Left kidney (tissue), 8 donors: ENCODE measurements around the gene CPHXL2. TPM values are rescaled to one million over a fixed set of nuclear protein-coding genes. Genes with fewer than 3 reads are reported as not detected.

ENCODE experiments used
- DNase-seq: peaks from one replicate; pipeline ENCODE4 v3.0.0-alpha.2; 2013
- long read RNA-seq, 8 donors: transcript quantifications; one replicate each; lab custom pipeline, GENCODE V29; 2026
- polyA plus RNA-seq: library from polyadenylated mRNA; unstranded; fragments of 120-200 nt; gene quantifications from one replicate; pipeline ENCODE4 v1.2.1, GENCODE V29; 2013; ENCODE audit not compliant: insufficient read length

CPHXL2 gene
- 0.40 TPM for polyA plus RNA-seq
- long read RNA-seq, donor 1: 0 reads
- long read RNA-seq, donor 2: 0 reads
- long read RNA-seq, donor 3: 0 reads
- long read RNA-seq, donor 4: 0 reads
- long read RNA-seq, donor 5: 0 reads
- long read RNA-seq, donor 6: 0 reads
- long read RNA-seq, donor 7: 0 reads
- long read RNA-seq, donor 8: 0 reads

DNA sequence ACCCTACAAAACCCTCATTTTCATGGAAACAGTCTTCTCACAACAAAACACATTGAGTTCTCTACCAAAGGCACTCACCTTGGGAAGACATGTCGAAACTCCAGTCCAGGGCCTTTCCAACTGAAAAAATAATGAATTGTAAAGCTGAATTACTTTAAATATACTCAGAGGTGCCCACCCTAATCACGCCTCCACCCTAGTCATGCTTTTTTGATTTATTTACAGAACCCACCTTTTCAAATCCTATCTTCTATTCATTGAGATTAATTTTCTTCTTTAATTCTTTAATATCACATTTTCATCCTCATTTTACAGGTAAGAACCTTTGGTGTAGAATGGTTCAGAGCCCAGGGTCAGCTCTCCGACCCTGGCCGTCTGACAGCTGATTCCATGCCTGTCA is at the start of gene CPHXL2:
CPHXL2 (minus strand) TSS at position 101 of the 400 bp plus-strand sequence; CDS start at position 91, 10 bp downstream.
- no peak for DNase-seq

DNA sequence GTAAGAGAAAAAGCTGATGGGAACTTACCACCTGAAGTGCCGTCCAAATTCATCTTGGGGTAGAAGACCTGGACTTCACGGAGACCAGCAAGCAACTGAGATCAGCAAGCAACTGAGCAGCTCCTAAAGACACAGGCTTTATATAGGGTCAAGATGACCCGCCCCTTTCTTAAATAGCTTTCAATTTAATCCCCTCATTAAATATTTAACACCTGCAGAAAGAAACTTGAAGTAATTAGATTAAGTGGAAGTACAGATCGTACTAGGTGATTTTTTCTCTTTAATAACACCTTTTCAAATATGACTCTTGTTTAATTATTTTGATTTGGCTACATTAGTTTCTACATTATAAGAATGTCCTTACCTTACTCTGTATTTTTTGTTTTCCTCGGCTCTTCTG is 49.6 kb upstream of the CPHXL2 start, which contains the start of gene CPHXL:
CPHXL (minus strand) TSS at position 101 of the 400 bp plus-strand sequence; CDS start at position 53, 48 bp downstream.
- DNase-seq: no peak

DNA sequence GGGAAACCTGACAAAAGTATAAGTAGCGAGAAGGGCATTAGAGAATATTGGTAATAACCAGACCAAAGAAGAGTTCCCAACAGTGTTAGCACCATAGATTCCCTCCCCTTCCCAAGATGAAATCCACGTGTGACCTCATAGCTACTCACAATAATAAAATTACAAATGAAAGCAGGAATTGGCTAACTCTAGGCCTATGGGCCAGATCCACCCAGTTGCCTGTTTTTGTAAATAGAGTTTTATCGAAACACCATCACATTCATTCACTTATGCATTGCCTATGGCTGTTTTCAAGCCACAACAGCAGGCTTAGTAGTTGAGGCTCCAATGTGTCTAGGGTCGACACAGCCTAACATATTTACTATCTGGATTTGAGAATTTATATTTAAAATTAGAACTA is 41.6 kb upstream of the CPHXL2 start:
- DNase-seq: no peak

GRCh38 chr16:75714661-75715060 is 37.9 kb upstream of the CPHXL2 start:
- no peak for DNase-seq

DNA sequence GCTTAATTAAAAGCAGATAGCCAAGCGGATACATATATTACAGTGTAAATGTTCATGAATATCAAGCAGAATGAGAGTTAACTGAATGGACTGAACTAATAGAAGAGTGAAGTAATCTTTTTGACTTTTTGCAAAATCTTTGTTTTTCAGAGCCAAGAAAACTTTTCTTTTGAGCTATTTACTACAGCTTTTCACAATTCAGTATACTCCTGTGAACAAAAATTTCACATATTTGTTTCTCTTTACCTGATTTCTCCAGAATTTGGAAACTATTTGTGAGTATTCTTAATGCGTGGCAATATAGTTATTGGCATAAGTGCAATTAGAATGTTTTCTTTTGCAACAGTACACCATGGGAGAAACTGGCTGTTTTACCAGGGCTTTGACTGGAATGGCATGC is 33.5 kb upstream of the CPHXL2 start:
- DNase-seq: no peak

DNA sequence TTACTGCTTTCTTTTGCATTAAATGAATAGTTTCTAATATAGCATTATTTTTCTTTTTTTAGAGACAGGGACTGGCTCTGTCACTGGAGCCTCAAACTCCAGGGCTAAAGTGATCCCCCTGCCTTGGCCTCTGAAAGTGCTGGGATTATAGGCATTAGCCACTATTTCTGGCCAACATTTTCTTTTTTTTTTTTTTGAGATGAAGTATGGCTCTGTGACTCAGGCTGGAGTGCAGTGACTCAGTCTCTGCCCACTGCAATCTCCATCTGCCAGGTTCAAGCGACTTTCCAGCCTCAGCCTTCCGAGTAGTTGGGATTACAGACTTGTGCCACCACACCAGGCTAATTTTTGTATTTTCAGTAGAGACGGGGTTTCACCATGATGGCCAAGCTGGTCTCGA is 26.5 kb upstream of the CPHXL2 start:
- DNase-seq: no peak

DNA sequence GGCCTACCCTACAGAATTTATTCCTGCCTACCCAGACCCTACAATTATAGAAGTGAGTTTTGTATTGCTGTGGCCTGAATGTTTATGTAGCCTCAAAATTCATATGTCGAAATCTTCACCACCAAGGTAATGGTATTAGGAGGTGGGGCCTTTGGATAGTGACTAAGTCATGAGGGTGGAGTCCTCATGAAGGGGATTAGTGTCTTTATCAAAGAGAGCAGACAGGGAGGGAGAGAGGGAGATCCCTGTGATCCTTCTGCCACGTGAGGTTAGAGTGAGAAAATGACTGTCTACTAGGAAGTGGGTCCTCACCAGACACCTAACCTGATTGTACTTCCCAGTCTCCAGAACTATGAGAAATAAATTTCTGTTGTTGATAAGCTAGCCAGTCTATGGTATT is 25.4 kb upstream of the CPHXL2 start:
- no peak for DNase-seq

DNA sequence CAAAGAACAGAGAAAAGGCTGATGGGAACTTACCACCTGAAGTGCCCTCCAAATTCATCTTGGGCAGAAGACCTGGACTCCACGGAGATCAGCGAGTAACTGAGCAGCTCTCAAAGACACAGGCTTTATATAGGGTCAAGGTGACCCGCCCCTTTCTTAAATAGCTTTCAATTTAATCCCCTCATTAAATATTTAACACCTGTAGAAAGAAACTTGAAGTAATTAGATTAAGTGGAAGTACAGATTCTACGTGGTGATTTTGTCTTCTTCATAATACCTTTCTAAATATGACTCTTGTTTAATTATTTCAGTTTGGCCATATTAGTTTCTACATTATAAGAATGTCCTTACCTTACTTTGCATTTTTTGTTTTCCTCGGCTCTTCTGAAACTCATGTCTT is 24.6 kb upstream of the CPHXL2 start, which contains the start of gene DUXB:
DUXB (minus strand) TSS at position 101 of the 400 bp plus-strand sequence; CDS start at position 58, 43 bp downstream.
- no peak for DNase-seq

- DNase-seq: no peak
Observed at GRCh38 chr16:75697571-75697970, 20.8 kb upstream of the CPHXL2 start.

GRCh38 chr16:75695708-75696107 is 18.9 kb upstream of the CPHXL2 start:
- no peak for DNase-seq

DNA sequence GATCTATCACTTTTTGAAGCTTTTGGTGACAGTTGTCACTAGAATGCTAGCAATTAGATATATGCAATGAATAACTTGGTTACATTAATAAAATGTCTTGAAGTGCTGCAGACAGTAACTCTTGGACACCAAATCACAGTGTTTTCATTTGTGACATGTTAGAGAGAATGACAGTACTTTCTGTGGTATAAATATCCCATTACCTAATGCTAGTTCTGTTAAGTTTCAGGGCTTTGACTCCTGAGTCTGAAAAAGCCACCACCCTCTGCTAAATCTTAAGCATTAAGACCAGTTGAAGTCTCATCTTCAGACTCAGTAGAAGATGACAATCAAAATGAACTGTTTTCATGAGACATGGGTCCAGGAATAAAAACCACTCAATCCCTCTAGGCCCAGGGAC is 10.6 kb upstream of the CPHXL2 start:
- DNase-seq: no peak

DNA sequence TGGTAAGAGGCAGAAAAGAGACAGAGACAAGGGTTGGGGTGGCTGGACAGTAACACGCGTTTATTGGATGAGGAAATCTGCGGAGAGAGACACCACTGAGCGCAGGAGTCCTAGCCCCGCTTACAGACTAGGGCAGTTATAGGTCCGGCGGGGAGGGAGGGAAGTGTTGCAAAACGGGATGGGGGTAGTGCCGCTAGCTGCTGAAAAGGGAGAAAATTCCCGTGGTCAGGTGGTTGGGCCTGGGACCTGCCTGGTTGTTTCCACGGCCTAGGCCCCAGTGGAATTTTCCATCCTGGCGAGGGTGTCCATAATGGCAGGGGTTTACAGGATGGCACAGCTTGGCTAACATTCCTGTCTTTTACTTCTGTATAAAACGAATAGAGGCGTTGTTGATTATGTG is 5.5 kb upstream of the CPHXL2 start:
- no peak for DNase-seq

- DNase-seq: no peak
Observed at GRCh38 chr16:75679366-75679765, 2.6 kb upstream of the CPHXL2 start.

GRCh38 chr16:75667503-75667902 is 9.3 kb downstream of the CPHXL2 start:
- no peak for DNase-seq

GRCh38 chr16:75660726-75661302 is 16.0 kb downstream of the CPHXL2 start:
- DNase-seq: no peak

GRCh38 chr16:75660321-75660720 is 16.5 kb downstream of the CPHXL2 start:
- DNase-seq: no peak

DNA sequence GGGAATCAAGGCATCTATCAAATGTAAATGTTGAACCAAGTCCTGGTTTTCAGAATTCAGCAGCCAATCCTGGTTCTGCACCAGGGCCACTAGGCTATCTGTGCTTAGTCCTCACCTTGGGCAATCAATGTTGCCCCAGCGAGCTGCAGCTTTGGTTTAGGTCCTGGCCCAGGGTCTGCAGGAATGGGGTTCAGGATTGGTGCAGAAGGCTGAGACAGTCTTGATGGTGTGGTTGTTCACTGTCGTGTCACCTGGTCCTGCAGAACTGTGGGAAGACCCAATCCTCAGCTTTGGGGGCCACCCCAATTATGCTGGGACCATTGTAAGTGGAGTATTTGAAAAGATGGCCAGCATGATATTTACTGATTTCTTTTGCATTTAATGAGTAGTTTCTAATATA is 18.6 kb downstream of the CPHXL2 start:
- no peak for DNase-seq

GRCh38 chr16:75653922-75654321 is 22.9 kb downstream of the CPHXL2 start:
- DNase-seq: no peak

DNA sequence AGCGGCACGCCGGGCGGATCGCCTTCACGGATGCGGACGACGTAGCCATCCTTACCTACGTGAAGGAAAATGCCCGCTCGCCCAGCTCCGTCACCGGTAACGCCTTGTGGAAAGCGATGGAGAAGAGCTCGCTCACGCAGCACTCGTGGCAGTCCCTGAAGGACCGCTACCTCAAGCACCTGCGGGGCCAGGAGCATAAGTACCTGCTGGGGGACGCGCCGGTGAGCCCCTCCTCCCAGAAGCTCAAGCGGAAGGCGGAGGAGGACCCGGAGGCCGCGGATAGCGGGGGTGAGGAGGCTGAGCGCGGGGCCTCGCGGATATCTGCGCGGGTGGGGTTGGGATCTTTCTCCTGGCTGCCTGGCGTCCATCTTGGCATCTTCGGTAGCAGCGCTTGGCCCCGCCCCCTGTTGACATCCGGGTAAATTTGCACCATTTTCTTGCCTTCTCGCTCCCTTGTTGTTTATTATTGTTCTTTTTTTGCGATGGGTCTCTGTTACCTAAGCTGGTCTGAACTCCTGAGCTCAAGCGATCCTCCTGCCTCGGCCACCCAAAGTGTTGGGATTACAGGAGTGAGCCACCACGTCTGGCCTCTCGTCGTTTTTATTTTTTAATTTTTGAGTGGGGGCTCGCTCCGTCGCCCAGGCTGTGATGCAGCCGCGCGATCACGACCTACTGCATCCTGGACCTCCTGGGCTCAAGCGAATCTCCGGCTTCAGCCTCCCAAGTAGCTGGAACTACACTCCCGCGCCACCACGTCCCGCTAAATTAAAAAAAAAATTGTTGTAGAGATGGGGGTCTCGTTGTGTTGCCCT is 28.3 kb downstream of the CPHXL2 start:
- DNase-seq: peak; percentile 89

DNA sequence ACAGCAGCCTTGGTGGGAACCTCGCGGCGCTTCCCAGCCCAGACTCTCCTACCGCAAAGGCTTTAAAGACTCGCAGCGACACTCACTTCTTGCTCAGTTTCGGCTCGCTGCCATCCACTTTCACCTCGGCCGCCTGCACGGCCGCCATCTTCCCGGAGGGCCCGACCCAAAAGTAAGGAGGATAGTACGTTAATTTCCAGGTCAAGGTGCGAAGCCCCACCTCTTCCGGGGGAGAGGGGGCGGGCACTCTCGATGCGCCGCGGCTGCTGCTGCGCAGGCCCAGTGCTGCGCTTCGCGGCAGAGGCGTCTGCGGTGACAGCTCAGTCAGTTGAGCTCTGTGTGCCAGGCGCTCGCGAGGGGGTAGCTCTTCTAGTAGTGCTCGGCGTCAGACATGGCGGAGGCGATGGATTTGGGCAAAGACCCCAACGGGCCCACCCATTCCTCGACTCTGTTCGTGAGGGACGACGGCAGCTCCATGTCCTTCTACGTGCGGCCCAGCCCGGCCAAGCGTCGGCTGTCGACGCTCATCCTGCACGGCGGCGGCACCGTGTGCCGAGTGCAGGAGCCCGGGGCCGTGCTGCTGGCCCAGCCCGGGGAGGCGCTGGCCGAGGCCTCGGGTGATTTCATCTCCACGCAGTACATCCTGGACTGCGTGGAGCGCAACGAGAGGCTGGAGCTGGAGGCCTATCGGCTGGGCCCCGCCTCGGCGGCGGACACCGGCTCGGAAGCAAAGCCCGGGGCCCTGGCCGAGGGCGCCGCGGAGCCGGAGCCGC is 29.1 kb downstream of the CPHXL2 start, which contains the start of the genes KARS1 and TERF2IP:
KARS1 (minus strand) TSS at position 174 of the 773 bp plus-strand sequence; CDS start at position 148, 26 bp downstream.
TERF2IP (plus strand) TSS at position 282 of the 773 bp plus-strand sequence; CDS start at position 392, 110 bp downstream.
- DNase-seq: peak; percentile 91

- DNase-seq: no peak
Observed at GRCh38 chr16:75647112-75647491, 29.7 kb downstream of the CPHXL2 start.
